GM12873 (cell line): ENCODE results near the gene SYCP2.

Experiments
- TF ChIP-seq, protein P1 (sequence below): IDR thresholded peaks from 2 replicates; pipeline ENCODE4 v1.5.1; 2012; ENCODE audit warnings: low read depth, mild to moderate bottlenecking, moderate library complexity, low read length, control low read depth; ENCODE audit not compliant: insufficient read depth; ENCODE audit errors: missing control alignments

SYCP2 gene

DNA sequence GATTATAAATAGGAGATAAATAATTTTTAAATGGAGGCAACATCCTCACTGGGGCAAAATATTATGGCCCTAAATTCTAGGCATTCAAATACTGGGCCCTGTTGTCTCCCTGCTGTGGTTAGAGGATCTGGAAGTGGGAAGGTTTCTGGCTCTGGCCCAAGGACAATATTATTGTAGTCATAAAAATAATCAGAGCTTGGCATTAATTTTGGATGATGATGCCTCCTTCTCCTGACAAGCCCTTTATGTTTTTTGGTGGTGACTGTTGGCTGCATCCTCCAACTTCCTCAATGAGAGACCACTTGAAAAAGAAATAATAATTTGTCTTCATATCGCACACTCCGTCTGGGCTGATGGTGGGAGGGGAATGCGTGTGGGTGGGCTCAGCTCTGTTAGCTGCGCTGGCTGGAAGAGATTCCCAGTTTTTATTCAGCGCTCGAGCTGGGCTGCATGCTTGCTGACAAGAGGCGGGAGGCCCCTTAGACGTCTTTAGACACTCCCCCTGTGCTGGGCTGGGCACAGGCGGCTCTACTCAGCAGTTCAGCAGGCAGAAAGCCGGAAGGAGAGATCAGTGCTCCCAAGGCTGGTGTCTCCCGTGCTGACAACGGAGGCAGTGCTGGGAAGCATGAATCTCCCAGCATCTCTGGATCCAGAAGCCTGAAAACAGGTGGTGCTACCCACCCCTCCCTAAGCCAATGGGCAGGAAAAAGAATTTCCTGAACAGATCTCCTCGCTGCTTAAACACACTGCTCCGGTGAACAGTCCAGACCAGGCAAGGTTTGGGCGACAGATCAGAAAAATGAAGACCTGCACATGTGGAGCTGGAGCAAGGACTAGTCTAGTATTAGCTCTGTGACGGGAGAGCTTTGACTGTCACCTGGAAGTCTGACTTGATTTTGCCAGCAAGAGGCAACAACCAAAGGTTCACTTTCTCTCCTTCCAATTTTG lies 97.7 kb downstream of the SYCP2 start:
- TF ChIP-seq, protein P1, sequence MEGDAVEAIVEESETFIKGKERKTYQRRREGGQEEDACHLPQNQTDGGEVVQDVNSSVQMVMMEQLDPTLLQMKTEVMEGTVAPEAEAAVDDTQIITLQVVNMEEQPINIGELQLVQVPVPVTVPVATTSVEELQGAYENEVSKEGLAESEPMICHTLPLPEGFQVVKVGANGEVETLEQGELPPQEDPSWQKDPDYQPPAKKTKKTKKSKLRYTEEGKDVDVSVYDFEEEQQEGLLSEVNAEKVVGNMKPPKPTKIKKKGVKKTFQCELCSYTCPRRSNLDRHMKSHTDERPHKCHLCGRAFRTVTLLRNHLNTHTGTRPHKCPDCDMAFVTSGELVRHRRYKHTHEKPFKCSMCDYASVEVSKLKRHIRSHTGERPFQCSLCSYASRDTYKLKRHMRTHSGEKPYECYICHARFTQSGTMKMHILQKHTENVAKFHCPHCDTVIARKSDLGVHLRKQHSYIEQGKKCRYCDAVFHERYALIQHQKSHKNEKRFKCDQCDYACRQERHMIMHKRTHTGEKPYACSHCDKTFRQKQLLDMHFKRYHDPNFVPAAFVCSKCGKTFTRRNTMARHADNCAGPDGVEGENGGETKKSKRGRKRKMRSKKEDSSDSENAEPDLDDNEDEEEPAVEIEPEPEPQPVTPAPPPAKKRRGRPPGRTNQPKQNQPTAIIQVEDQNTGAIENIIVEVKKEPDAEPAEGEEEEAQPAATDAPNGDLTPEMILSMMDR, result no peak

DNA sequence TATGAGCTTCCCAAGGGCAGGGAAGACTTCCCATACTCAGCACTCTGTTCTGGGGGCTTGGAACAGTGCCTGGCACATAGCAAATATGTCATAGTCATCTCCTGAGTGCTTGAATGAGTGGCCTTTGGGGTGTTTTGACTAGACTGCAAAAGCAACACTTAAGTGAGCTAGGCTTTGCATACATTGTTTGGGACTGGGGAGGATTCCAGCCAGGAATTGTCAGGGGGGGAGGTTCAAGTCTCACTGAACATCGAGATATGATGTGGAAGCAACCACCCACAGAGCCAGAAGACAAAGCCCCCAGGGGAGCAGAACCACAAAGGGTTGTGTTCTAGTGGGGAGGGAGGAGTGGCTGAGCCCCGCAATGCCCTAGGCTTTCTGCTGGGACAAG lies 98.4 kb downstream of the SYCP2 start:
- TF ChIP-seq, protein P1, result no peak

DNA sequence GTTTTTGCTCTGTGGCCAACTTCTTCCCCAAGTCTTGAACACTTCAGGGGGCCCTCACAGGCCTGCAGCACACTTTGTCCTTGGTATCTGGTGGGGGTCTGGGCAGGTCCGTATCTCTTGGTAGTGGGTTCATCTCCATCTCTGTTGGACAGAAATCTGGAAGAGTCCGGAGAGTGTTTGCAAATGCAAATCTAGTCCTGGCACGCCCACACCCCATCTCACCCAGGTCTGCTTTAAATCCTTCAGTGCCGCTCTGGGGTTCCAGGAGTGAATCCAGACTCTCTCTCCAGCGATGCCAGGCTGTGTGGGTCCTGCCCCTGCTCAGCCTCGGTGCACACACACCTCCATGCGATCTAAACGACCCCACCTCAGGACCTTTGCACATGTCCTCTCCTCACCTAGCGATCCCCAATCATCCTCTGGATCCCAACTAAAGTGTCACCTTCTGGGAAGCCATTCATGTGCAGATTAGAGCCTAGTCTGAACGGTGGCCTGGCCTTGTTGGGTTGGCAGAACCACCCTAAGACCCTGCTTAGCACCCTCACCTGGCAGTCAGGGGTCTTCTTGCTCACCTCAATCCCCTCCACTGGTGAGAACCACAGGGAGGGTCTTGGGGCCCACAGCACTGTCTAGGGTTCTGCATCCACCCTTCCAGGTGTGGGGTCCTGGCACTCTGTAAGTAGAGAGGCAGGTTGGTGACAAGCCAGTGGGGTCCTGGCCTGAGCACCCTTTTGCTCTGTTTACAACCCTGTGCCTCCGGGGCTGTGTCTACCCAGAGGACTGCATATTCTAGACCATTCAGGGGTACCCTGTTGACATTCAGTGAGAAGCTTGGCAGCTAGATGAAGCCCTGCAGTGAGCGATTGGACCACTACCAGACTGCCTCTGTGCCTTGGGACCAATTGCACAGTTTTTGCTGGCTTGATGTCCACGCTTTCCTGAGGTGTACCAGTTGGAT lies 100.8 kb downstream of the SYCP2 start:
- TF ChIP-seq, protein P1, result no peak

GRCh38 chr20:59831916-59832270 lies 101.5 kb downstream of the SYCP2 start:
- TF ChIP-seq, protein P1, result no peak

- TF ChIP-seq, protein P1, result no peak
Observed at GRCh38 chr20:59831024-59831915, 102.2 kb downstream of the SYCP2 start.

DNA sequence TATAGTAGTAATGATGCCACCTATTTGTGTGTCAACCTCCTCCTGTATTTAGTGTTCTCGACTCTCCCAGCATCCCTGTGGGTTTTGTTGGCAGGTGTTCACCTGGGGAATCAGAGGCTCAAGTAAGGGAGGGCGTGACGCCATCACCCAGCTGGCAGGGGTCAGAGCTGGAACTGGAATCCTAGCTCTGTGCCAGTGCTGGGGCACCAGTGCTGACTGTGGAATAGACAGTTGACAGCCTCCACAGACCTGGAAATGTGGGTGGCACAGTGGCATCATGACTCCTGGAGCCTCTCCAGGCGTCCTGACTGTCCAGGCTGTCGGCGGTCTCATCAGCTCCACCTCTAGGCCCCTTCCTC lies 102.8 kb downstream of the SYCP2 start:
- TF ChIP-seq, protein P1, result no peak
